B cell (primary cell): ENCODE results near the gene HIPK2. TPM values are rescaled to one million over a fixed set of nuclear protein-coding genes. Genes with fewer than 3 reads are reported as not detected.

Experiments used
- ATAC-seq: fragments of 200-7000 bp; cut with Tn5 transposase; one replicate; pipeline ENCODE4 v1.10.0; 2021; ENCODE audit warnings: low read depth, mild to moderate bottlenecking, moderate number of reproducible peaks, moderate library complexity
- CTCF ChIA-PET: fragments of 350-600 bp; sonication (Branson Sonifier 250); formaldehyde crosslinking; loops from one replicate; lab custom pipeline; 2021; ENCODE audit warnings: antibody characterized with exemption, inconsistent platforms; lab: Charles Lee
- POLR2A ChIA-PET: fragments of 350-600 bp; sonication (Branson Sonifier 250); formaldehyde crosslinking; loops from one replicate; lab custom pipeline; 2021; ENCODE audit warnings: antibody characterized with exemption; lab: Charles Lee
- DNase-seq: peaks from one replicate; pipeline ENCODE4 v3.0.0; 2013
- H2AFZ ChIP-seq: 2 replicates; pipeline ENCODE4 v1.6.1; 2012; ENCODE audit warnings: mild to moderate bottlenecking, low read depth, low read length; ENCODE audit not compliant: insufficient read depth, poor library complexity, severe bottlenecking
- H3K27ac ChIP-seq, 2 donors: 1 replicate in 1 of 2; 2 replicates in 1 of 2; pipeline ENCODE4 v1.5.1; 2012 to 2013; ENCODE audit warnings: low read length in 2 of 2, mild to moderate bottlenecking in 2 of 2, moderate library complexity in 1 of 2
- H3K27me3 ChIP-seq, 4 experiments: fragments of 200-600 bp in 1 of 4; sonication (generic) in 1 of 4; replicated peaks in 1 of 4; 1 replicate in 2 of 4; 2 replicates in 2 of 4; pipeline versions ENCODE4 v1.6.1 to v1.7.0; 2013 to 2016; ENCODE audit warnings: low read length in 3 of 4, mild to moderate bottlenecking in 2 of 4, mixed read lengths in 1 of 4, moderate library complexity in 1 of 4; ENCODE audit not compliant: insufficient read depth in 4 of 4, control insufficient read depth in 3 of 4; ENCODE audit errors: control extremely low read depth in 1 of 4
- H3K36me3 ChIP-seq, 2 experiments: replicated peaks in 1 of 2; 1 replicate in 1 of 2; 2 replicates in 1 of 2; pipeline versions ENCODE4 v1.6.1 to v1.7.1; 2013; ENCODE audit warnings: low read length in 1 of 2; ENCODE audit not compliant: insufficient read depth in 2 of 2, control insufficient read depth in 1 of 2; ENCODE audit errors: control extremely low read depth in 1 of 2, extremely low read depth in 1 of 2
- H3K4me1 ChIP-seq, 2 donors: fragments of 200-600 bp in 1 of 2; sonication (generic) in 1 of 2; 1 replicate in 1 of 2; 2 replicates in 1 of 2; pipeline versions ENCODE4 v1.5.1 to v1.6.1; 2013 to 2017; ENCODE audit warnings: low read length in 2 of 2; ENCODE audit not compliant: control insufficient read depth in 2 of 2, insufficient read depth in 2 of 2
- H3K4me2 ChIP-seq: replicated peaks from 2 replicates; pipeline ENCODE3; 2012; ENCODE audit warnings: mild to moderate bottlenecking, low read depth, low read length; ENCODE audit not compliant: poor library complexity, severe bottlenecking
- H3K4me3 ChIP-seq, 5 experiments: fragments of 200-600 bp in 1 of 5; sonication (generic) in 1 of 5; 1 replicate in 3 of 5; 2 replicates in 2 of 5; pipeline versions ENCODE4 v1.5.1 to v1.7.0; 2011 to 2016; ENCODE audit warnings: low read length in 4 of 5, mild to moderate bottlenecking in 4 of 5, low read depth in 2 of 5, control low read depth in 1 of 5, moderate library complexity in 1 of 5; ENCODE audit not compliant: insufficient read depth in 1 of 5; ENCODE audit errors: control extremely low read depth in 1 of 5, extremely low read depth in 1 of 5
- H3K79me2 ChIP-seq: fragments of 200-600 bp; sonication (generic); one replicate; pipeline ENCODE4 v1.6.0; 2016; ENCODE audit warnings: low read length; ENCODE audit not compliant: control insufficient read depth, insufficient read depth
- H3K9ac ChIP-seq: fragments of 200-600 bp; sonication (generic); 2 replicates; pipeline ENCODE4 v1.6.1; 2017; ENCODE audit warnings: mild to moderate bottlenecking, low read length, moderate library complexity
- H3K9me3 ChIP-seq, 3 donors: one replicate each; pipeline versions ENCODE4 v1.6.1 to v1.7.1; 2013; ENCODE audit warnings: low read length in 2 of 3; ENCODE audit not compliant: control insufficient read depth in 2 of 3, insufficient read depth in 1 of 3; ENCODE audit errors: control extremely low read depth in 1 of 3
- H4K20me1 ChIP-seq: 2 replicates; pipeline ENCODE4 v1.6.0; 2012; ENCODE audit warnings: mild to moderate bottlenecking, low read length; ENCODE audit not compliant: insufficient read depth, control insufficient read depth, poor library complexity, severe bottlenecking
- H3K27ac Mint-ChIP-seq: one replicate; pipeline ENCODE4 v1.8.0; 2021; ENCODE audit warnings: mixed read lengths
- H3K27me3 Mint-ChIP-seq: one replicate; pipeline ENCODE4 v1.8.0; 2021; ENCODE audit warnings: mixed read lengths
- H3K4me1 Mint-ChIP-seq: one replicate; pipeline ENCODE4 v1.8.0; 2021; ENCODE audit warnings: mixed read lengths
- H3K4me3 Mint-ChIP-seq: one replicate; pipeline ENCODE4 v1.8.0; 2021; ENCODE audit warnings: mixed read lengths
- H3K9me3 Mint-ChIP-seq: one replicate; pipeline ENCODE4 v1.8.0; 2022; ENCODE audit warnings: mixed read lengths; ENCODE audit not compliant: insufficient read depth
- CTCF ChIP-seq: fragments of 200-600 bp; IDR thresholded peaks from one replicate; pipeline ENCODE4 v1.8.0; 2022; ENCODE audit warnings: antibody characterized with exemption, mild to moderate bottlenecking
- EZH2 ChIP-seq: IDR thresholded peaks from 2 replicates; pipeline ENCODE4 v1.6.1; 2012; ENCODE audit warnings: borderline replicate concordance, low read depth, mild to moderate bottlenecking, moderate library complexity, low read length; ENCODE audit not compliant: insufficient read depth, poor library complexity, severe bottlenecking
- WGBS: methylation state at CpG from one replicate; pipeline ENCODE4 v1.1.5; 2013; ENCODE audit warnings: missing lambda C conversion rate; ENCODE audit not compliant: insufficient coverage; 5-methylcytosine and 5-hydroxymethylcytosine counted together
- intact Hi-C: fragments of 100-400 bp; cut with micrococcal nuclease; formaldehyde crosslinking; loops from one replicate; pipeline ENCODE4 v1.10.0; 2022
- polyA plus RNA-seq: library from polyadenylated mRNA; depleted of rRNA; stranded (reverse); fragments of >200 nt; gene quantifications from 2 replicates; pipeline ENCODE4 v1.2.3, GENCODE V29; 2012
- total RNA-seq, 2 donors: library from RNA; stranded (reverse); fragments of 120-200 nt in 1 of 2; gene quantifications; 1 replicate in 1 of 2; 2 replicates in 1 of 2; pipeline versions ENCODE4 v1.2.3 to v1.2.4, GENCODE V29; 2013 to 2022

HIPK2 gene
- total and polyA plus RNA-seq, 2 donors (not counting 1 experiment from before 2014, with no cell fraction given), result 6.8 to 58.2 TPM

GRCh38 chr7:139589474-139589873 is 188.3 kb downstream of the HIPK2 start:
- no peak overlapping the region for H3K4me3 ChIP-seq
- Mint-ChIP-seq H3K27me3 (no peaks in the 10 kb centered on the region), H3K4me1 (no peaks in the 10 kb centered on the region), H3K27ac (no peak overlapping the region), H3K9me3 (no peaks in the 10 kb centered on the region), H3K4me3 (no peak overlapping the region)
- DNase-seq, result no peak
- H3K79me2 ChIP-seq, result no peaks in the 10 kb centered on the region
- H3K27ac ChIP-seq, result no peak overlapping the region
- peaks cover 0 to 3% (median 0%) of the 10 kb centered on the region in 3 donors for H3K9me3 ChIP-seq
- no peak overlapping the region for H3K4me2 ChIP-seq
- no peak for ATAC-seq
- H4K20me1 ChIP-seq, result no peaks in the 10 kb centered on the region
- no peaks in the 10 kb centered on the region for H3K27me3 ChIP-seq
- TF ChIP-seq CTCF, result no peak
- no peak for TF ChIP-seq EZH2
- WGBS, result no CpG with 5 or more reads among the region's 1 CpG
- POLR2A ChIA-PET, result no interaction called here
- no peak overlapping the region for H2AFZ ChIP-seq
- CTCF ChIA-PET, result interaction anchor here (0.7 to 3.4 kb wide), 6 partner anchors 9 to 550 kb away, joined by 3 to 14 read pairs (median 4); no protein-coding TSS in a partner anchor
- peaks cover 1 to 22% of the 10 kb centered on the region in 2 experiments for H3K36me3 ChIP-seq
- H3K4me1 ChIP-seq, result no peaks in the 10 kb centered on the region
- intact Hi-C loops, result no loop called here
- H3K9ac ChIP-seq, result no peak overlapping the region

GRCh38 chr7:139588632-139589031 is 189.2 kb downstream of the HIPK2 start:
- DNase-seq (no peak), ATAC-seq (no peak)
- H3K9me3 ChIP-seq, result peaks cover 0 to 3% (median 0%) of the 10 kb centered on the region in 3 donors
- no peaks in the 10 kb centered on the region for H3K4me1 ChIP-seq
- H3K36me3 ChIP-seq, result peaks cover 1 to 16% of the 10 kb centered on the region in 2 experiments
- Mint-ChIP-seq H3K4me3 (no peak overlapping the region), H3K4me1 (no peaks in the 10 kb centered on the region), H3K27me3 (no peaks in the 10 kb centered on the region), H3K9me3 (no peaks in the 10 kb centered on the region), H3K27ac (no peak overlapping the region)
- no peak overlapping the region for H3K4me2 ChIP-seq
- H3K27me3 ChIP-seq, result no peaks in the 10 kb centered on the region
- H3K9ac ChIP-seq, result no peak overlapping the region
- no peaks in the 10 kb centered on the region for H4K20me1 ChIP-seq
- no peak overlapping the region for H2AFZ ChIP-seq
- H3K79me2 ChIP-seq, result no peaks in the 10 kb centered on the region
- intact Hi-C loops, result no loop called here
- H3K27ac ChIP-seq, result no peak overlapping the region
- no peak overlapping the region for H3K4me3 ChIP-seq
- 59% methylated on average over 6 of the region's 7 CpGs for WGBS
- POLR2A ChIA-PET, result no interaction called here
- TF ChIP-seq EZH2 (no peak), CTCF (no peak)
- CTCF ChIA-PET, result interaction anchor here (0.6 to 3.4 kb wide), 3 partner anchors 13 to 800 kb away, joined by 3 to 14 read pairs (median 3); no protein-coding TSS in a partner anchor
